ENCODE results near the gene ADRA2B.

The ADRA2B gene

GRCh38 chr2:96134421-96134820 is 18.1 kb upstream of the ADRA2B start:
- H3K9me3 ChIP-seq (ENCODE audit: low read depth, low read length) = no peaks in the 10 kb centered on the region

GRCh38 chr2:96131813-96132745 is 15.7 kb upstream of the ADRA2B start:
- H3K9me3 ChIP-seq (ENCODE audit: low read depth, low read length) = no peaks in the 10 kb centered on the region
- H3K36me3 ChIP-seq (ENCODE audit: insufficient read depth, low read length) = no peaks in the 10 kb centered on the region
- TF ChIP-seq POLR2AphosphoS5 (IDR thresholded peaks at IDR 0.05; ENCODE audit: borderline replicate concordance, low read depth, low read length) (no peak), EZH2 (IDR thresholded peaks at IDR 0.05) (no peak), FOXP2 (optimal IDR thresholded peaks at IDR 0.05; ENCODE audit: control extremely low read depth, extremely low read length, insufficient read depth) (no peak)
- H3K9ac ChIP-seq (ENCODE audit: insufficient read length) = no peak overlapping the region
- H3K4me3 ChIP-seq = no peak overlapping the region
- no peak overlapping the region for H3K27ac ChIP-seq
- DNase-seq (ENCODE audit: low read depth, low spot score) = no peak

More at GRCh38 chr2:96134421-96134820, 18.1 kb upstream of the ADRA2B start:
- no peak for TF ChIP-seq FOXP2 (optimal IDR thresholded peaks at IDR 0.05; ENCODE audit: control extremely low read depth, extremely low read length, insufficient read depth)
- no peak for TF ChIP-seq EZH2 (IDR thresholded peaks at IDR 0.05)
- no peak for TF ChIP-seq POLR2AphosphoS5 (IDR thresholded peaks at IDR 0.05; ENCODE audit: borderline replicate concordance, low read depth, low read length)
- Histone ChIP-seq H3K36me3 (ENCODE audit: insufficient read depth, low read length) (no peaks in the 10 kb centered on the region), H3K9ac (ENCODE audit: insufficient read length) (no peak overlapping the region), H3K4me3 (no peak overlapping the region), H3K27ac (no peak overlapping the region)
- no peak for DNase-seq (ENCODE audit: low read depth, low spot score)

- Histone ChIP-seq H3K9me3 (ENCODE audit: low read depth, low read length) (no peaks in the 10 kb centered on the region), H3K27ac (no peak overlapping the region), H3K36me3 (ENCODE audit: insufficient read depth, low read length) (no peaks in the 10 kb centered on the region), H3K9ac (ENCODE audit: insufficient read length) (no peak overlapping the region), H3K4me3 (no peak overlapping the region)
- no peak for TF ChIP-seq EZH2 (IDR thresholded peaks at IDR 0.05)
- no peak for TF ChIP-seq FOXP2 (optimal IDR thresholded peaks at IDR 0.05; ENCODE audit: control extremely low read depth, extremely low read length, insufficient read depth)
- TF ChIP-seq POLR2AphosphoS5 (IDR thresholded peaks at IDR 0.05; ENCODE audit: borderline replicate concordance, low read depth, low read length) = no peak
- no peak for DNase-seq (ENCODE audit: low read depth, low spot score)
Observed at GRCh38 chr2:96131152-96131812, 14.9 kb upstream of the ADRA2B start.

GRCh38 chr2:96130483-96130882 is 14.1 kb upstream of the ADRA2B start:
- Histone ChIP-seq H3K4me3 (no peak overlapping the region), H3K9ac (ENCODE audit: insufficient read length) (no peak overlapping the region), H3K27ac (no peak overlapping the region), H3K36me3 (ENCODE audit: insufficient read depth, low read length) (no peaks in the 10 kb centered on the region), H3K9me3 (ENCODE audit: low read depth, low read length) (no peaks in the 10 kb centered on the region)
- TF ChIP-seq FOXP2 (optimal IDR thresholded peaks at IDR 0.05; ENCODE audit: control extremely low read depth, extremely low read length, insufficient read depth) (no peak), EZH2 (IDR thresholded peaks at IDR 0.05) (no peak), POLR2AphosphoS5 (IDR thresholded peaks at IDR 0.05; ENCODE audit: borderline replicate concordance, low read depth, low read length) (no peak)
- no peak for DNase-seq (ENCODE audit: low read depth, low spot score)

- Histone ChIP-seq H3K9me3 (ENCODE audit: low read depth, low read length) (no peaks in the 10 kb centered on the region), H3K36me3 (ENCODE audit: insufficient read depth, low read length) (no peaks in the 10 kb centered on the region), H3K27ac (no peak overlapping the region), H3K9ac (ENCODE audit: insufficient read length) (no peak overlapping the region), H3K4me3 (no peak overlapping the region)
- no peak for DNase-seq (ENCODE audit: low read depth, low spot score)
- no peak for TF ChIP-seq FOXP2 (optimal IDR thresholded peaks at IDR 0.05; ENCODE audit: control extremely low read depth, extremely low read length, insufficient read depth)
- TF ChIP-seq EZH2 (IDR thresholded peaks at IDR 0.05) = no peak
Observed at GRCh38 chr2:96129528-96130120, 13.3 kb upstream of the ADRA2B start.

- Histone ChIP-seq H3K9ac (ENCODE audit: insufficient read length) (no peak overlapping the region), H3K36me3 (ENCODE audit: insufficient read depth, low read length) (no peaks in the 10 kb centered on the region), H3K9me3 (ENCODE audit: low read depth, low read length) (no peaks in the 10 kb centered on the region), H3K27ac (no peak overlapping the region), H3K4me3 (no peak overlapping the region)
- DNase-seq (ENCODE audit: low read depth, low spot score) = no peak
- TF ChIP-seq EZH2 (IDR thresholded peaks at IDR 0.05) = no peak
- TF ChIP-seq FOXP2 (optimal IDR thresholded peaks at IDR 0.05; ENCODE audit: control extremely low read depth, extremely low read length, insufficient read depth) = no peak
- TF ChIP-seq POLR2AphosphoS5 (IDR thresholded peaks at IDR 0.05; ENCODE audit: borderline replicate concordance, low read depth, low read length) = no peak
Observed at GRCh38 chr2:96128456-96128855, 12.1 kb upstream of the ADRA2B start.

GRCh38 chr2:96124406-96125265 is 8.3 kb upstream of the ADRA2B start:
- Histone ChIP-seq H3K9me3 (ENCODE audit: low read depth, low read length) (no peaks in the 10 kb centered on the region), H3K4me3 (no peak overlapping the region), H3K27ac (no peak overlapping the region), H3K9ac (ENCODE audit: insufficient read length) (no peak overlapping the region), H3K36me3 (ENCODE audit: insufficient read depth, low read length) (no peaks in the 10 kb centered on the region)
- TF ChIP-seq POLR2AphosphoS5 (IDR thresholded peaks at IDR 0.05; ENCODE audit: borderline replicate concordance, low read depth, low read length) (no peak), FOXP2 (optimal IDR thresholded peaks at IDR 0.05; ENCODE audit: control extremely low read depth, extremely low read length, insufficient read depth) (no peak), EZH2 (IDR thresholded peaks at IDR 0.05) (no peak)
- no peak for DNase-seq (ENCODE audit: low read depth, low spot score)

Data from SK-N-MC (cell line).